ENCODE results near the gene PDE11A.

GRCh38 chr2:177972123-177972522, 100.5 kb downstream of the PDE11A start:
- no peak for TF ChIP-seq POLR2A (IDR thresholded peaks at IDR 0.05)
- TF ChIP-seq, protein P1, sequence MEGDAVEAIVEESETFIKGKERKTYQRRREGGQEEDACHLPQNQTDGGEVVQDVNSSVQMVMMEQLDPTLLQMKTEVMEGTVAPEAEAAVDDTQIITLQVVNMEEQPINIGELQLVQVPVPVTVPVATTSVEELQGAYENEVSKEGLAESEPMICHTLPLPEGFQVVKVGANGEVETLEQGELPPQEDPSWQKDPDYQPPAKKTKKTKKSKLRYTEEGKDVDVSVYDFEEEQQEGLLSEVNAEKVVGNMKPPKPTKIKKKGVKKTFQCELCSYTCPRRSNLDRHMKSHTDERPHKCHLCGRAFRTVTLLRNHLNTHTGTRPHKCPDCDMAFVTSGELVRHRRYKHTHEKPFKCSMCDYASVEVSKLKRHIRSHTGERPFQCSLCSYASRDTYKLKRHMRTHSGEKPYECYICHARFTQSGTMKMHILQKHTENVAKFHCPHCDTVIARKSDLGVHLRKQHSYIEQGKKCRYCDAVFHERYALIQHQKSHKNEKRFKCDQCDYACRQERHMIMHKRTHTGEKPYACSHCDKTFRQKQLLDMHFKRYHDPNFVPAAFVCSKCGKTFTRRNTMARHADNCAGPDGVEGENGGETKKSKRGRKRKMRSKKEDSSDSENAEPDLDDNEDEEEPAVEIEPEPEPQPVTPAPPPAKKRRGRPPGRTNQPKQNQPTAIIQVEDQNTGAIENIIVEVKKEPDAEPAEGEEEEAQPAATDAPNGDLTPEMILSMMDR (IDR thresholded peaks at IDR 0.05) = no peak

All from tibial nerve (tissue), 3 donors.